Astrocyte (in vitro differentiated cells and primary cell): ENCODE results near the gene NCAM2. TPM values are rescaled to one million over a fixed set of nuclear protein-coding genes. Genes with fewer than 3 reads are reported as not detected.
A peak's percentile ranks its signal among the peaks of the same experiment; 100 is the strongest.

ENCODE experiments used
- DNase-seq: peaks from one replicate; pipeline ENCODE4 v3.0.0-alpha.2; 2010; ENCODE audit warnings: low read depth
- FAIRE-seq: peaks from 2 replicates; lab custom pipeline; 2011; peaks lifted over from hg19 to GRCh38; lab: Jason Lieb, UNC
- H2AFZ ChIP-seq: 2 replicates; pipeline ENCODE4 v1.6.0; 2012; ENCODE audit warnings: low read depth, low read length, inconsistent platforms
- H3K27ac ChIP-seq: 2 replicates; pipeline ENCODE4 v1.5.1; 2011; ENCODE audit warnings: low read depth, low read length, inconsistent platforms
- H3K27me3 ChIP-seq: 2 replicates; pipeline ENCODE4 v1.6.0; 2011; ENCODE audit warnings: low read length, inconsistent platforms; ENCODE audit not compliant: insufficient read depth
- H3K36me3 ChIP-seq: 2 replicates; pipeline ENCODE4 v1.5.1; 2011; ENCODE audit warnings: low read length, inconsistent platforms; ENCODE audit not compliant: insufficient read depth
- H3K4me1 ChIP-seq: 2 replicates; pipeline ENCODE4 v1.5.1; 2011; ENCODE audit warnings: low read length, inconsistent platforms; ENCODE audit not compliant: insufficient read depth
- H3K4me2 ChIP-seq: 2 replicates; pipeline ENCODE4 v1.6.0; 2012; ENCODE audit warnings: low read length, inconsistent platforms
- H3K4me3 ChIP-seq: 2 replicates; pipeline ENCODE4 v1.5.1; 2011; ENCODE audit warnings: low read depth, mild to moderate bottlenecking, low read length, inconsistent platforms; ENCODE audit not compliant: insufficient read depth
- H3K79me2 ChIP-seq: 2 replicates; pipeline ENCODE4 v1.6.0; 2012; ENCODE audit warnings: mild to moderate bottlenecking, low read length, inconsistent platforms; ENCODE audit not compliant: insufficient read depth
- H3K9ac ChIP-seq: 2 replicates; pipeline ENCODE4 v1.6.0; 2012; ENCODE audit warnings: mild to moderate bottlenecking, low read length, inconsistent platforms
- H3K9me3 ChIP-seq: 2 replicates; pipeline ENCODE4 v1.5.1; 2012; ENCODE audit warnings: low read depth, mild to moderate bottlenecking, low read length, inconsistent platforms; ENCODE audit not compliant: insufficient read depth
- H4K20me1 ChIP-seq: 2 replicates; pipeline ENCODE4 v1.6.0; 2012; ENCODE audit warnings: low read length, inconsistent platforms; ENCODE audit not compliant: insufficient read depth
- H3K27ac Mint-ChIP-seq: one replicate; pipeline ENCODE4 v1.8.0; 2021; ENCODE audit warnings: mild to moderate bottlenecking, mixed read lengths; ENCODE audit not compliant: unreplicated experiment
- H3K27me3 Mint-ChIP-seq: one replicate; pipeline ENCODE4 v1.8.0; 2021; ENCODE audit warnings: low read depth, mixed read lengths; ENCODE audit not compliant: unreplicated experiment
- H3K36me3 Mint-ChIP-seq: one replicate; pipeline ENCODE4 v1.8.0; 2021; ENCODE audit warnings: low read depth, mixed read lengths; ENCODE audit not compliant: unreplicated experiment
- H3K4me1 Mint-ChIP-seq: one replicate; pipeline ENCODE4 v1.8.0; 2021; ENCODE audit warnings: low read depth, mixed read lengths; ENCODE audit not compliant: unreplicated experiment
- H3K4me3 Mint-ChIP-seq: one replicate; pipeline ENCODE4 v1.8.0; 2021; ENCODE audit warnings: mild to moderate bottlenecking, moderate library complexity, mixed read lengths; ENCODE audit not compliant: unreplicated experiment
- H3K9me3 Mint-ChIP-seq: one replicate; pipeline ENCODE4 v1.8.0; 2021; ENCODE audit warnings: mild to moderate bottlenecking, mixed read lengths; ENCODE audit not compliant: unreplicated experiment
- CTCF ChIP-seq: IDR thresholded peaks from 2 replicates; pipeline ENCODE4 v1.5.1; 2011; ENCODE audit warnings: low read depth, mild to moderate bottlenecking, inconsistent platforms, low read length, moderate library complexity; ENCODE audit not compliant: insufficient read depth
- EZH2 ChIP-seq: IDR thresholded peaks from 2 replicates; pipeline ENCODE4 v1.6.1; 2012; ENCODE audit warnings: mild to moderate bottlenecking, low read length, inconsistent platforms; ENCODE audit not compliant: insufficient read depth
- total RNA-seq: library from RNA; stranded (reverse); gene quantifications from 2 replicates; pipeline ENCODE4 v1.2.1, GENCODE V29; 2021

Gene NCAM2
- total RNA-seq, 1 donor from 2014 or later: 6.8 TPM

- H3K4me3 Mint-ChIP-seq: no peak overlapping the region
These were observed 99.3 kb downstream of the NCAM2 start for GRCh38 chr21:21097466-21097865.

GRCh38 chr21:21101911-21102310 is 103.7 kb downstream of the NCAM2 start:
- peak; percentile 71 for DNase-seq
- Histone ChIP-seq H3K4me2 (no peak overlapping the region), H3K27ac (no peak overlapping the region), H3K4me3 (no peak overlapping the region), H4K20me1 (no peaks in the 10 kb centered on the region), H3K4me1 (peaks cover 5% of the 10 kb centered on the region), H3K9ac (no peak overlapping the region), H3K36me3 (no peaks in the 10 kb centered on the region), H3K9me3 (no peaks in the 10 kb centered on the region), H3K27me3 (no peaks in the 10 kb centered on the region), H3K79me2 (no peaks in the 10 kb centered on the region), H2AFZ (no peak overlapping the region)
- FAIRE-seq: no peak
- no peak overlapping the region for H3K4me3 Mint-ChIP-seq
- H3K36me3 Mint-ChIP-seq: no peaks in the 10 kb centered on the region
- no peaks in the 10 kb centered on the region for H3K4me1 Mint-ChIP-seq
- H3K27ac Mint-ChIP-seq: no peak overlapping the region
- no peaks in the 10 kb centered on the region for H3K27me3 Mint-ChIP-seq
- TF ChIP-seq CTCF (peak; percentile 31), EZH2 (no peak)
- H3K9me3 Mint-ChIP-seq: no peaks in the 10 kb centered on the region

More at GRCh38 chr21:21097466-21097865, 99.3 kb downstream of the NCAM2 start:
- no peaks in the 10 kb centered on the region for H3K79me2 ChIP-seq
- no peaks in the 10 kb centered on the region for H3K9me3 ChIP-seq
- Mint-ChIP-seq H3K4me1 (no peaks in the 10 kb centered on the region), H3K36me3 (no peaks in the 10 kb centered on the region), H3K27ac (no peak overlapping the region), H3K27me3 (no peaks in the 10 kb centered on the region), H3K9me3 (no peaks in the 10 kb centered on the region)
- peaks cover 5% of the 10 kb centered on the region for H3K4me1 ChIP-seq
- no peak overlapping the region for H3K4me2 ChIP-seq
- H4K20me1 ChIP-seq: no peaks in the 10 kb centered on the region
- no peak for DNase-seq
- no peak overlapping the region for H3K4me3 ChIP-seq
- TF ChIP-seq CTCF: no peak
- no peak for TF ChIP-seq EZH2
- no peaks in the 10 kb centered on the region for H3K27me3 ChIP-seq
- H3K9ac ChIP-seq: no peak overlapping the region
- H3K27ac ChIP-seq: no peak overlapping the region
- no peak for FAIRE-seq
- no peaks in the 10 kb centered on the region for H3K36me3 ChIP-seq
- no peak overlapping the region for H2AFZ ChIP-seq

GRCh38 chr21:21102896-21103295 is 104.7 kb downstream of the NCAM2 start:
- Histone ChIP-seq H3K4me3 (no peak overlapping the region), H3K4me1 (peaks cover 5% of the 10 kb centered on the region), H2AFZ (no peak overlapping the region), H3K9me3 (no peaks in the 10 kb centered on the region), H3K27me3 (no peaks in the 10 kb centered on the region), H4K20me1 (no peaks in the 10 kb centered on the region), H3K9ac (no peak overlapping the region), H3K79me2 (no peaks in the 10 kb centered on the region), H3K36me3 (no peaks in the 10 kb centered on the region), H3K27ac (no peak overlapping the region), H3K4me2 (no peak overlapping the region)
- TF ChIP-seq CTCF (no peak), EZH2 (no peak)
- Mint-ChIP-seq H3K27ac (no peak overlapping the region), H3K4me3 (no peak overlapping the region), H3K9me3 (no peaks in the 10 kb centered on the region), H3K4me1 (no peaks in the 10 kb centered on the region), H3K36me3 (no peaks in the 10 kb centered on the region), H3K27me3 (no peaks in the 10 kb centered on the region)
- DNase-seq: no peak
- no peak for FAIRE-seq
